HepG2 (cell line): ENCODE results near the gene SLITRK5. TPM values are rescaled to one million over a fixed set of nuclear protein-coding genes. Genes with fewer than 3 reads are reported as not detected.

ENCODE experiments used
- ATAC-seq: fragments of 200-7000 bp; cut with Tn5 transposase; 3 replicates; pipeline ENCODE4 v1.9.1; 2020; ENCODE audit warnings: mild to moderate bottlenecking, moderate library complexity
- Bru-seq: library from RNA; stranded (reverse); fragments of 400-500 nt; gene quantifications from one replicate; lab custom pipeline; 2021; lab: Mats Ljungman, UMichigan
- BruChase-seq, 2 experiments: library from RNA; stranded (reverse); fragments of 400-500 nt; gene quantifications; one replicate each; lab custom pipeline; 2021; lab: Mats Ljungman, UMichigan
- BruUV-seq: library from RNA; stranded (reverse); fragments of 400-500 nt; replicated peaks from 2 replicates; lab custom pipeline; 2021; lab: Mats Ljungman, UMichigan
- CTCF ChIA-PET: fragments of 300-600 bp; formaldehyde crosslinking; extraction: SDS; loops from one replicate; lab custom pipeline; 2021; ENCODE audit warnings: low total read pairs, inconsistent platforms, low intra/inter-chr PET ratio; lab: Yijun Ruan, JAX
- POLR2A ChIA-PET: fragments of 350-600 bp; sonication (Branson Sonifier 250); formaldehyde crosslinking; loops from one replicate; lab custom pipeline; 2020; ENCODE audit warnings: antibody characterized with exemption, inconsistent platforms; lab: Yijun Ruan, JAX
- DNase-seq: peaks from one replicate; pipeline ENCODE4 v3.0.0-alpha.2; 2015; ENCODE audit warnings: low spot score
- FAIRE-seq: peaks from 3 replicates; lab custom pipeline; 2011; peaks lifted over from hg19 to GRCh38; lab: Jason Lieb, UNC
- H2AFZ ChIP-seq: one replicate; pipeline ENCODE4 v1.6.1; 2011; ENCODE audit warnings: low read length, inconsistent platforms
- H3K27ac ChIP-seq: fragments of 300-600 bp; 3 replicates; pipeline ENCODE4 v1.8.0; 2011; ENCODE audit warnings: mixed run types, mild to moderate bottlenecking, mixed read lengths, low read length, inconsistent platforms; ENCODE audit not compliant: insufficient read depth; ENCODE audit errors: extremely low read length
- H3K27me3 ChIP-seq, 2 experiments: fragments of 200-600 bp in 1 of 2; 2 replicates in 1 of 2; 3 replicates in 1 of 2; pipeline versions ENCODE4 v1.6.0 to v1.8.0; 2011; ENCODE audit warnings: low read length in 2 of 2, mild to moderate bottlenecking in 2 of 2, moderate library complexity in 2 of 2, inconsistent platforms in 1 of 2; ENCODE audit not compliant: insufficient read depth in 2 of 2, control insufficient read depth in 1 of 2
- H3K36me3 ChIP-seq, 2 experiments: fragments of 200-600 bp in 1 of 2; replicated peaks in 1 of 2; 2 replicates in 1 of 2; 3 replicates in 1 of 2; pipeline versions ENCODE4 v1.5.1 to v1.8.0; 2011; ENCODE audit warnings: low read length in 2 of 2, inconsistent platforms in 1 of 2; ENCODE audit not compliant: insufficient read depth in 2 of 2, control insufficient read depth in 1 of 2
- H3K4me1 ChIP-seq: 2 replicates; pipeline ENCODE4 v1.5.1; 2012; ENCODE audit warnings: low read length, inconsistent platforms; ENCODE audit not compliant: insufficient read depth
- H3K4me2 ChIP-seq: 2 replicates; pipeline ENCODE4 v1.6.0; 2011; ENCODE audit warnings: low read depth, low read length, inconsistent platforms
- H3K4me3 ChIP-seq, 3 experiments: fragments of 200-600 bp in 1 of 3; sonication (generic), shearing (Covaris generic) in 1 of 3; replicated peaks in 1 of 3; 2 replicates each; pipeline ENCODE4 v1.5.1; 2011 to 2016; ENCODE audit warnings: low read length in 3 of 3, inconsistent platforms in 2 of 3, low read depth in 2 of 3, mild to moderate bottlenecking in 2 of 3, control low read depth in 1 of 3, mixed read lengths in 1 of 3; ENCODE audit not compliant: insufficient read depth in 1 of 3
- H3K79me2 ChIP-seq: one replicate; pipeline ENCODE4 v1.6.1; 2011; ENCODE audit warnings: low read length, inconsistent platforms; ENCODE audit not compliant: insufficient read depth
- H3K9ac ChIP-seq: 2 replicates; pipeline ENCODE4 v1.6.0; 2011; ENCODE audit warnings: mild to moderate bottlenecking, low read depth, low read length, inconsistent platforms; ENCODE audit not compliant: insufficient read depth
- H3K9me3 ChIP-seq: 2 replicates; pipeline ENCODE4 v1.5.1; 2012; ENCODE audit warnings: mild to moderate bottlenecking, low read length
- H4K20me1 ChIP-seq: 2 replicates; pipeline ENCODE4 v1.6.0; 2011; ENCODE audit warnings: inconsistent platforms, mild to moderate bottlenecking, low read length, moderate library complexity; ENCODE audit not compliant: insufficient read depth
- DRAP1 ChIP-seq: IDR thresholded peaks from 2 replicates; pipeline ENCODE4 v1.6.1; 2016; ENCODE audit warnings: missing genetic modification reagents, missing compliant biosample characterization
- IRF2 ChIP-seq: IDR thresholded peaks from 2 replicates; pipeline ENCODE4 v1.6.1; 2018; ENCODE audit warnings: missing genetic modification reagents, missing compliant biosample characterization
- IRF9 ChIP-seq: sonication (generic); formaldehyde crosslinking; IDR thresholded peaks from 2 replicates; pipeline ENCODE4 v1.8.0; 2022; ENCODE audit warnings: missing genetic modification reagents, mild to moderate bottlenecking, borderline replicate concordance
- KDM5B ChIP-seq: sonication (generic); formaldehyde crosslinking; IDR thresholded peaks from 2 replicates; pipeline ENCODE4 v1.4.0; 2020; ENCODE audit warnings: missing genetic modification reagents, mild to moderate bottlenecking, borderline replicate concordance
- PCBP1 ChIP-seq: fragments of 200-400 bp; formaldehyde crosslinking; IDR thresholded peaks from 2 replicates; pipeline ENCODE4 v1.6.1; 2017; ENCODE audit warnings: mild to moderate bottlenecking, low read depth, low read length, borderline replicate concordance
- SOX13 ChIP-seq, 3 experiments: fragments of 450-650 bp in 1 of 3; sonication (generic) in 1 of 3; formaldehyde crosslinking in 1 of 3; IDR thresholded peaks in 2 of 3; conservative IDR thresholded peaks in 1 of 3; 2 replicates each; pipeline versions ENCODE4 v1.5.0 to v1.6.1; 2016 to 2020; ENCODE audit warnings: antibody characterized with exemption in 1 of 3, mild to moderate bottlenecking in 1 of 3, missing compliant biosample characterization in 1 of 3, missing genetic modification reagents in 1 of 3, moderate library complexity in 1 of 3
- ZFP82 ChIP-seq: sonication (generic); formaldehyde crosslinking; IDR thresholded peaks from 2 replicates; pipeline ENCODE4 v1.5.1; 2020; ENCODE audit warnings: mild to moderate bottlenecking, missing genetic modification reagents, borderline replicate concordance
- ZMYM4 ChIP-seq: sonication (generic); formaldehyde crosslinking; IDR thresholded peaks from 2 replicates; pipeline ENCODE4 v1.8.1; 2023; ENCODE audit warnings: mild to moderate bottlenecking, missing genetic modification reagents
- ZNF687 ChIP-seq: sonication (generic); formaldehyde crosslinking; IDR thresholded peaks from 2 replicates; pipeline ENCODE4 v1.5.1; 2020; ENCODE audit warnings: mild to moderate bottlenecking, missing genetic modification reagents, moderate library complexity
- ZNF768 ChIP-seq: sonication (generic); formaldehyde crosslinking; IDR thresholded peaks from 2 replicates; pipeline ENCODE4 v1.4.0; 2020; ENCODE audit warnings: missing genetic modification reagents
- ZNF788 ChIP-seq: sonication (generic); formaldehyde crosslinking; IDR thresholded peaks from 2 replicates; pipeline ENCODE4 v1.5.0; 2020; ENCODE audit warnings: mild to moderate bottlenecking, missing genetic modification reagents, borderline replicate concordance
- WGBS: methylation state at CpG from one replicate; pipeline ENCODE4 v1.1.6; 2017; ENCODE audit warnings: low lambda C conversion rate; 5-methylcytosine and 5-hydroxymethylcytosine counted together
- in situ Hi-C: cut with HindIII; loops from 2 replicates; pipeline ENCODE4 v1.10.0; 2017; ENCODE audit warnings: low pct_unique_long_range_greater_than_20kb; ENCODE audit not compliant: extremely low pct_ligation_motif_present
- intact Hi-C: fragments of 100-400 bp; cut with micrococcal nuclease; formaldehyde crosslinking; loops from one replicate; pipeline ENCODE4 v1.10.0; 2022; ENCODE audit not compliant: unreplicated experiment
- long read RNA-seq, 2 experiments: library from RNA in 1 of 2; library from polyadenylated mRNA in 1 of 2; stranded (forward) in 1 of 2; unstranded in 1 of 2; transcript quantifications; one replicate each; pipeline ENCODE4 v2.0.0, GENCODE V29; 2019 to 2022
- polyA minus RNA-seq, 3 experiments: library from RNA; depleted of rRNA, polyadenylated mRNA; stranded (reverse); fragments of >200 nt; gene quantifications; 2 replicates each; pipeline ENCODE4 v1.2.3, GENCODE V29; 2011; ENCODE audit warnings: low replicate concordance in 1 of 3
- polyA plus RNA-seq, 8 experiments: library from polyadenylated mRNA; depleted of rRNA in 3 of 8; stranded (reverse) in 7 of 8; unstranded in 1 of 8; fragments of >200 nt; fragmentation: Illumina TruSeq in 4 of 8; extraction: Trizol in 4 of 8; gene quantifications; 2 replicates each; pipeline versions ENCODE4 v1.2.1 to v1.2.3, GENCODE V29; 2011 to 2016; ENCODE audit warnings: low read depth in 4 of 8, missing spikeins in 1 of 8, mixed read lengths in 1 of 8; ENCODE audit not compliant: insufficient read depth in 1 of 8
- total RNA-seq, 5 experiments: library from RNA; depleted of rRNA; stranded (reverse); fragments of >200 nt; fragmentation: Illumina TruSeq; extraction: Trizol; gene quantifications; 2 replicates each; pipeline ENCODE4 v1.2.3, GENCODE V29; 2016; ENCODE audit warnings: low read depth in 1 of 5

SLITRK5 gene
- not detected in 2 replicates for total RNA-seq (2016; rRNA removed; fragmentation: Illumina TruSeq; extraction: Trizol)
- not detected in 2 replicates for total RNA-seq (2016; cell fraction: cytosol; rRNA removed; fragmentation: Illumina TruSeq; extraction: Trizol; ENCODE audit: low read depth)
- not detected in 2 replicates for total RNA-seq (2016; cell fraction: insoluble cytoplasmic fraction; rRNA removed; fragmentation: Illumina TruSeq; extraction: Trizol)
- total RNA-seq (2016; cell fraction: membrane; rRNA removed; fragmentation: Illumina TruSeq; extraction: Trizol): not detected in 2 replicates
- total RNA-seq (2016; cell fraction: nucleus; rRNA removed; fragmentation: Illumina TruSeq; extraction: Trizol): not detected in 2 replicates
- polyA plus RNA-seq (2011; rRNA removed): not detected in 2 replicates
- polyA plus RNA-seq (2011; cell fraction: cytosol; rRNA removed): not detected in 2 replicates
- polyA plus RNA-seq (2011; cell fraction: nucleus; rRNA removed): not detected in 2 replicates
- polyA plus RNA-seq (2012): not detected in 2 replicates
- not detected in 2 replicates for polyA plus RNA-seq (2016; cell fraction: cytosol; fragmentation: Illumina TruSeq; extraction: Trizol; ENCODE audit: low read depth)
- not detected in 2 replicates for polyA plus RNA-seq (2016; cell fraction: insoluble cytoplasmic fraction; fragmentation: Illumina TruSeq; extraction: Trizol; ENCODE audit: low read depth)
- not detected in 2 replicates for polyA plus RNA-seq (2016; cell fraction: membrane; fragmentation: Illumina TruSeq; extraction: Trizol; ENCODE audit: low read depth)
- not detected in 2 replicates for polyA plus RNA-seq (2016; cell fraction: nucleus; fragmentation: Illumina TruSeq; extraction: Trizol; ENCODE audit: insufficient read depth, low read depth)
- 0.35 TPM in 1 of 2 replicates, not detected in the other for polyA minus RNA-seq (2011; rRNA and poly(A)+ RNA removed; ENCODE audit: low replicate concordance)
- not detected in 2 replicates for polyA minus RNA-seq (2011; cell fraction: cytosol; rRNA and poly(A)+ RNA removed)
- not detected in 2 replicates for polyA minus RNA-seq (2011; cell fraction: nucleus; rRNA and poly(A)+ RNA removed)
- not detected for Bru-seq, nascent RNA
- BruChase-seq, experiment 1, labeled RNA remaining after a 6-hour chase: not detected
- not detected for BruChase-seq, experiment 2, labeled RNA remaining after a 2-hour chase
- long read RNA-seq, experiment 1: 0 reads
- long read RNA-seq, experiment 2: 0 reads

DNA sequence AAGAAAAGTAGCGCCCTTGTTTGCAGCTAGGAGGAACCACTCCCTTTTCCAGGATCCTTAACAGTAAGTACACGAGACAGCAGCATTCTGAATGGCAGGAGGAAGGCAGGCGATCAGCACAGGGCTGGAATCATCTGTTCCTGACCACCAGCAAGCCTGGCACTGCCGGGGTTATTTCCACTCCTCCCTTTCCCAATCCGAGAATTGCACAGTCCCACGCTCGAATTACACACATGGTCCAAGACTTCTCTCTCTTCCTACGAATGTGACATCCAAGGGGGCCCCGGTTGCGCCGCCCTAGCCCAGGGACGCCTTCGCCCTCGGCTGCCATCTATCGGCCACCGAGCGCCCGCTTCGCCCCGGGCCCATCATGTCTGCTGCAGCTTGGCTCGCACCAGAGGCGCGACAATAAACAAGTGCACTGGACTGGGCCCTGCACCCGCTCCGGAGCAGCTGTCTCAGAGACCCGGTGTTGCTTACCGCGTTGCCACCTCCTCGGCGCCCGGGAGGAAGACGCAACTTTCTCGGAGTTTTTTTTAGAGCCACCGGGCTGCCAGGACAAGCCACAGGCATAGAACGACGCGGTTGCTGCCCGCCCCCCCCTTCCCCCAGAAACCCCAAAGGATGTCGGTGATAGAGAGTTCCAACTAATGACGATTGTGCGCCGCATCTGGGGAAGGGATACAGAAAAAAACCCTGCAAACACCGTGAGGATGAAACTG, at the start of gene SLITRK5:
Gene SLITRK5, plus strand, starts transcription at position 341 of the 722 bp plus-strand sequence. CDS start 4,018 bp downstream, outside the sequence.
- H3K4me3 ChIP-seq: peak within 1 kb of the TSS; percentile 18 to 53 (median 30); a peak in 5 of 6 replicates
- no peaks in the 10 kb centered on the region for H4K20me1 ChIP-seq
- H3K9ac ChIP-seq: no peak within 1 kb of the TSS
- H3K36me3 ChIP-seq: no peaks in the 10 kb centered on the region
- no peaks in the 10 kb centered on the region for H3K79me2 ChIP-seq
- DNase-seq (peak; percentile 3), ATAC-seq (peak; percentile 99), FAIRE-seq (no peak)
- 14% methylated on average over 12 of the region's 43 CpGs for WGBS
- H3K27me3 ChIP-seq: peaks cover 0 to 28% of the 10 kb centered on the region in 2 experiments; a peak in 4 of 5 replicates
- 0 out of 2 replicates have a peak, but pooled peaks cover 5% of the 10 kb centered on the region for H3K4me1 ChIP-seq
- no TSS peak for BruUV-seq
- intact Hi-C loops (no loop called here), in situ Hi-C loops (no loop called here)
- no peaks in the 10 kb centered on the region for H3K9me3 ChIP-seq
- no peak within 1 kb of the TSS for H3K27ac ChIP-seq
- H2AFZ ChIP-seq: peak within 1 kb of the TSS; percentile 78
- peak within 1 kb of the TSS; percentile 75 for H3K4me2 ChIP-seq
- ChIA-PET CTCF (no interaction called here), POLR2A (no interaction called here)
- TF ChIP-seq SOX13 (IDR thresholded peaks at IDR 0.05) (no peak), SOX13 (CRISPR knock-in tag; conservative IDR thresholded peaks at IDR 0.05 in 1 of 2, IDR thresholded peaks at IDR 0.05 in 1 of 2) (no peak), ZMYM4 (CRISPR knock-in tag) (0 out of 2 replicates have a peak, but pooled peaks have one; percentile 37), DRAP1 (CRISPR knock-in tag) (no peak), IRF9 (CRISPR knock-in tag) (0 out of 2 replicates have a peak, but pooled peaks have one; percentile 36), IRF2 (no peak), ZNF788 (0 out of 2 replicates have a peak, but pooled peaks have one; percentile 39), ZFP82 (no peak), KDM5B (CRISPR knock-in tag) (peak; percentile 42; the same call in 1 of the 2 replicates), PCBP1 (peak; percentile 55; the same call in 1 of the 2 replicates), ZNF687 (CRISPR knock-in tag) (peak; percentile 47), ZNF768 (peak; percentile 48; the same call in 1 of the 2 replicates)
